Common myeloid progenitor, CD34-positive (primary cell): ENCODE results near the gene ST6GALNAC3.

Experiments used
- CTCF ChIA-PET: fragments of 350-600 bp; sonication (Branson Sonifier 250); formaldehyde crosslinking; loops from one replicate; lab custom pipeline; 2021; ENCODE audit warnings: antibody characterized with exemption; lab: Charles Lee
- POLR2A ChIA-PET: fragments of 350-600 bp; sonication (Branson Sonifier 250); formaldehyde crosslinking; loops from one replicate; lab custom pipeline; 2021; ENCODE audit warnings: antibody characterized with exemption; lab: Charles Lee
- DNase-seq, 3 donors: peaks; one replicate each; pipeline versions ENCODE4 v3.0.0 to v3.0.0-alpha.2; 2013
- H3K27ac ChIP-seq, 2 experiments: 1 replicate in 1 of 2; 2 replicates in 1 of 2; pipeline ENCODE4 v1.7.0; 2013; ENCODE audit warnings: inconsistent platforms in 2 of 2, low read length in 2 of 2, mild to moderate bottlenecking in 2 of 2, low read depth in 1 of 2, moderate library complexity in 1 of 2; ENCODE audit not compliant: severe bottlenecking in 2 of 2, insufficient read depth in 1 of 2, poor library complexity in 1 of 2
- H3K27me3 ChIP-seq, 5 experiments: replicated peaks in 2 of 5; 1 replicate in 3 of 5; 2 replicates in 2 of 5; pipeline versions ENCODE4 v1.6.1 to v1.7.0; 2013; ENCODE audit warnings: low read length in 4 of 5, mild to moderate bottlenecking in 2 of 5, moderate library complexity in 2 of 5, inconsistent platforms in 1 of 5; ENCODE audit not compliant: insufficient read depth in 5 of 5, control insufficient read depth in 4 of 5
- H3K36me3 ChIP-seq, 4 experiments: 1 replicate in 2 of 4; 2 replicates in 2 of 4; pipeline versions ENCODE4 v1.6.1 to v1.7.0; 2013; ENCODE audit warnings: low read length in 3 of 4, control low read depth in 1 of 4, mild to moderate bottlenecking in 1 of 4; ENCODE audit not compliant: control insufficient read depth in 4 of 4, insufficient read depth in 4 of 4
- H3K4me1 ChIP-seq, 4 experiments: 1 replicate in 3 of 4; 2 replicates in 1 of 4; pipeline versions ENCODE4 v1.6.1 to v1.7.1; 2013; ENCODE audit warnings: low read length in 3 of 4, mild to moderate bottlenecking in 3 of 4, control low read depth in 1 of 4, inconsistent platforms in 1 of 4, moderate library complexity in 1 of 4; ENCODE audit not compliant: control insufficient read depth in 4 of 4, insufficient read depth in 4 of 4; ENCODE audit errors: control extremely low read depth in 1 of 4
- H3K4me3 ChIP-seq, 7 experiments: 1 replicate in 4 of 7; 2 replicates in 3 of 7; pipeline versions ENCODE4 v1.5.1 to v1.7.0; 2013; ENCODE audit warnings: mild to moderate bottlenecking in 7 of 7, low read length in 6 of 7, moderate library complexity in 6 of 7, inconsistent platforms in 2 of 7, low read depth in 2 of 7, control low read depth in 1 of 7; ENCODE audit not compliant: insufficient read depth in 4 of 7, control insufficient read depth in 1 of 7; ENCODE audit errors: extremely low read depth in 1 of 7
- H3K9me3 ChIP-seq, 5 experiments: 1 replicate in 4 of 5; 2 replicates in 1 of 5; pipeline versions ENCODE4 v1.6.1 to v1.7.1; 2013; ENCODE audit warnings: low read length in 4 of 5, mild to moderate bottlenecking in 2 of 5, inconsistent platforms in 1 of 5, low read depth in 1 of 5, moderate library complexity in 1 of 5; ENCODE audit not compliant: control insufficient read depth in 4 of 5, insufficient read depth in 2 of 5; ENCODE audit errors: control extremely low read depth in 1 of 5
- WGBS: methylation state at CpG from one replicate; pipeline ENCODE4 v1.1.5; 2013; ENCODE audit not compliant: insufficient coverage; 5-methylcytosine and 5-hydroxymethylcytosine counted together

The ST6GALNAC3 gene

GRCh38 chr1:76298399-76298798 is 223.9 kb downstream of the ST6GALNAC3 start:
- H3K4me3 ChIP-seq: no peak overlapping the region
- no peak for DNase-seq
- no peak overlapping the region for H3K27ac ChIP-seq
- no peaks in the 10 kb centered on the region for H3K9me3 ChIP-seq
- CTCF ChIA-PET: interaction anchor here (1.1 kb wide), 1 partner anchor 11 kb away, joined by 4 read pairs; no protein-coding TSS in a partner anchor
- H3K4me1 ChIP-seq: no peaks in the 10 kb centered on the region
- H3K27me3 ChIP-seq: no peaks in the 10 kb centered on the region
- no peaks in the 10 kb centered on the region for H3K36me3 ChIP-seq
- 91% methylated on average over 3 of the region's 4 CpGs for WGBS
- POLR2A ChIA-PET: no interaction called here

- ChIA-PET POLR2A (no interaction called here), CTCF (no interaction called here)
- 100% methylated on average over 1 of the region's 3 CpGs for WGBS
- Histone ChIP-seq H3K9me3 (no peaks in the 10 kb centered on the region), H3K27ac (no peak overlapping the region), H3K27me3 (no peaks in the 10 kb centered on the region), H3K36me3 (no peaks in the 10 kb centered on the region), H3K4me3 (no peak overlapping the region), H3K4me1 (no peaks in the 10 kb centered on the region)
- no peak for DNase-seq
Measured at GRCh38 chr1:76299036-76299435, 224.5 kb downstream of the ST6GALNAC3 start.

GRCh38 chr1:76300556-76300955 is 226.0 kb downstream of the ST6GALNAC3 start:
- Histone ChIP-seq H3K4me3 (no peak overlapping the region), H3K27ac (no peak overlapping the region), H3K4me1 (no peaks in the 10 kb centered on the region), H3K36me3 (no peaks in the 10 kb centered on the region), H3K27me3 (no peaks in the 10 kb centered on the region), H3K9me3 (no peaks in the 10 kb centered on the region)
- 94% methylated on average over 3 of the region's 3 CpGs for WGBS
- ChIA-PET CTCF (no interaction called here), POLR2A (no interaction called here)
- DNase-seq: no peak

GRCh38 chr1:76302711-76303339 is 228.3 kb downstream of the ST6GALNAC3 start:
- POLR2A ChIA-PET: no interaction called here
- H3K27me3 ChIP-seq: no peaks in the 10 kb centered on the region
- no peaks in the 10 kb centered on the region for H3K4me1 ChIP-seq
- no peak overlapping the region for H3K27ac ChIP-seq
- no peaks in the 10 kb centered on the region for H3K36me3 ChIP-seq
- CTCF ChIA-PET: no interaction called here
- no peak overlapping the region for H3K4me3 ChIP-seq
- 97% methylated on average over 3 of the region's 5 CpGs for WGBS
- no peak for DNase-seq
- H3K9me3 ChIP-seq: no peaks in the 10 kb centered on the region

- CTCF ChIA-PET: no interaction called here
- POLR2A ChIA-PET: no interaction called here
- no peaks in the 10 kb centered on the region for H3K9me3 ChIP-seq
- no peak overlapping the region for H3K4me3 ChIP-seq
- no peaks in the 10 kb centered on the region for H3K36me3 ChIP-seq
- no peak overlapping the region for H3K27ac ChIP-seq
- no peaks in the 10 kb centered on the region for H3K27me3 ChIP-seq
- H3K4me1 ChIP-seq: no peaks in the 10 kb centered on the region
- WGBS: 100% methylated on average over 2 of the region's 3 CpGs
- no peak for DNase-seq
Measured at GRCh38 chr1:76303340-76303717, 228.8 kb downstream of the ST6GALNAC3 start.

GRCh38 chr1:76313304-76313703 is 238.8 kb downstream of the ST6GALNAC3 start:
- CTCF ChIA-PET: no interaction called here
- no CpG with 5 or more reads among the region's 1 CpG for WGBS

GRCh38 chr1:76314730-76315129 is 240.2 kb downstream of the ST6GALNAC3 start:
- DNase-seq: no peak
- Histone ChIP-seq H3K9me3 (no peaks in the 10 kb centered on the region), H3K4me3 (no peak overlapping the region), H3K36me3 (no peaks in the 10 kb centered on the region), H3K27me3 (no peaks in the 10 kb centered on the region), H3K27ac (no peak overlapping the region), H3K4me1 (no peaks in the 10 kb centered on the region)
- ChIA-PET CTCF (no interaction called here), POLR2A (interaction anchor here (0.6 kb wide), 1 partner anchor 1008 kb away, joined by 3 read pairs; no protein-coding TSS in a partner anchor)
- no CpG with 5 or more reads among the region's 2 CpGs for WGBS

More at GRCh38 chr1:76313304-76313703, 238.8 kb downstream of the ST6GALNAC3 start:
- H3K36me3 ChIP-seq: no peaks in the 10 kb centered on the region
- no peaks in the 10 kb centered on the region for H3K9me3 ChIP-seq
- POLR2A ChIA-PET: no interaction called here
- no peak for DNase-seq
- H3K4me1 ChIP-seq: no peaks in the 10 kb centered on the region
- no peaks in the 10 kb centered on the region for H3K27me3 ChIP-seq
- H3K27ac ChIP-seq: no peak overlapping the region
- H3K4me3 ChIP-seq: no peak overlapping the region
